Loucy (cell line): ENCODE data around the gene CFAP77.

Experiments
- H2AFZ ChIP-seq: fragments of 200-600 bp; sonication (generic); 2 replicates; pipeline ENCODE4 v1.6.0; 2016; ENCODE audit warnings: antibody characterized with exemption, mild to moderate bottlenecking, low read length, moderate library complexity
- H3F3A ChIP-seq: fragments of 200-600 bp; 2 replicates; pipeline ENCODE4 v1.6.0; 2016; ENCODE audit warnings: antibody characterized with exemption, low read depth, mild to moderate bottlenecking
- H3K27me3 ChIP-seq: fragments of 200-600 bp; sonication (generic); 2 replicates; pipeline ENCODE4 v1.6.1; 2014; ENCODE audit warnings: low read length, mild to moderate bottlenecking; ENCODE audit not compliant: insufficient read depth, poor library complexity, severe bottlenecking
- H3K36me3 ChIP-seq: fragments of 200-600 bp; sonication (generic); 2 replicates; pipeline ENCODE4 v1.6.1; 2016; ENCODE audit warnings: low read length; ENCODE audit not compliant: insufficient read depth
- H3K4me1 ChIP-seq: fragments of 200-600 bp; sonication (generic); 2 replicates; pipeline ENCODE4 v1.5.1; 2014; ENCODE audit warnings: low read length, mild to moderate bottlenecking; ENCODE audit not compliant: insufficient read depth, poor library complexity, severe bottlenecking
- H3K4me2 ChIP-seq: fragments of 200-600 bp; sonication (generic); 2 replicates; pipeline ENCODE4 v1.6.0; 2014; ENCODE audit warnings: antibody characterized with exemption, low read length, low read depth, mild to moderate bottlenecking; ENCODE audit not compliant: poor library complexity, severe bottlenecking
- H3K4me3 ChIP-seq: fragments of 200-600 bp; sonication (generic); 2 replicates; pipeline ENCODE4 v1.5.1; 2014; ENCODE audit warnings: low read length, mild to moderate bottlenecking, mixed read lengths; ENCODE audit not compliant: poor library complexity, severe bottlenecking
- H3K79me2 ChIP-seq: fragments of 200-600 bp; sonication (generic); 2 replicates; pipeline ENCODE4 v1.6.1; 2014; ENCODE audit warnings: low read length; ENCODE audit not compliant: insufficient read depth
- H3K9ac ChIP-seq: fragments of 200-600 bp; sonication (generic); 2 replicates; pipeline ENCODE4 v1.6.0; 2014; ENCODE audit warnings: mild to moderate bottlenecking, low read depth, low read length, moderate library complexity; ENCODE audit not compliant: poor library complexity, severe bottlenecking
- H3K9me2 ChIP-seq: fragments of 200-600 bp; sonication (generic); replicated peaks from 2 replicates; pipeline ENCODE4 v1.6.1; 2016; ENCODE audit warnings: low read depth, low read length, mixed read lengths
- H3K9me3 ChIP-seq: fragments of 200-600 bp; sonication (generic); 2 replicates; pipeline ENCODE4 v1.6.1; 2014; ENCODE audit warnings: mild to moderate bottlenecking, antibody characterized with exemption, low read length, low read depth; ENCODE audit not compliant: insufficient read depth
- H4K20me1 ChIP-seq: fragments of 200-600 bp; sonication (generic); 2 replicates; pipeline ENCODE4 v1.6.0; 2014; ENCODE audit warnings: antibody characterized with exemption, low read length, mild to moderate bottlenecking; ENCODE audit not compliant: insufficient read depth, poor library complexity, severe bottlenecking
- CTCF ChIP-seq: fragments of 200-600 bp; sonication (generic); conservative IDR thresholded peaks from 2 replicates; pipeline ENCODE4 v1.5.1; 2014; ENCODE audit warnings: mild to moderate bottlenecking, antibody characterized with exemption, low read length
- EZH2phosphoT487 ChIP-seq: fragments of 200-600 bp; IDR thresholded peaks from 2 replicates; pipeline ENCODE4 v1.6.1; 2018; ENCODE audit warnings: antibody characterized with exemption, mild to moderate bottlenecking, moderate library complexity, borderline replicate concordance

The CFAP77 gene

GRCh38 chr9:132418726-132419363, 8.8 kb downstream of the CFAP77 start:
- no peaks in the 10 kb centered on the region for H3K36me3 ChIP-seq
- no peak overlapping the region for H3K4me3 ChIP-seq
- TF ChIP-seq CTCF = no peak
- TF ChIP-seq EZH2phosphoT487 = no peak
- H3K9me3 ChIP-seq = no peaks in the 10 kb centered on the region
- no peaks in the 10 kb centered on the region for H4K20me1 ChIP-seq
- no peak overlapping the region for H3K4me2 ChIP-seq
- no peak overlapping the region for H3K9ac ChIP-seq
- no peaks in the 10 kb centered on the region for H3K9me2 ChIP-seq
- no peaks in the 10 kb centered on the region for H3K79me2 ChIP-seq
- no peaks in the 10 kb centered on the region for H3K4me1 ChIP-seq
- H3K27me3 ChIP-seq = no peaks in the 10 kb centered on the region
- no peaks in the 10 kb centered on the region for H3F3A ChIP-seq
- no peak overlapping the region for H2AFZ ChIP-seq

GRCh38 chr9:132422574-132422973, 12.6 kb downstream of the CFAP77 start:
- Histone ChIP-seq H3K36me3 (no peaks in the 10 kb centered on the region), H3K9me3 (no peaks in the 10 kb centered on the region), H3K4me1 (no peaks in the 10 kb centered on the region)

GRCh38 chr9:132423503-132423902, 13.5 kb downstream of the CFAP77 start:
- no peaks in the 10 kb centered on the region for H3F3A ChIP-seq
- no peaks in the 10 kb centered on the region for H3K36me3 ChIP-seq
- no peaks in the 10 kb centered on the region for H3K9me3 ChIP-seq
- H3K4me2 ChIP-seq = no peak overlapping the region
- H3K27me3 ChIP-seq = no peaks in the 10 kb centered on the region
- TF ChIP-seq CTCF = no peak
- TF ChIP-seq EZH2phosphoT487 = no peak
- H3K4me3 ChIP-seq = no peak overlapping the region
- H3K4me1 ChIP-seq = no peaks in the 10 kb centered on the region
- H3K79me2 ChIP-seq = no peaks in the 10 kb centered on the region
- no peaks in the 10 kb centered on the region for H4K20me1 ChIP-seq
- H3K9me2 ChIP-seq = no peaks in the 10 kb centered on the region
- H2AFZ ChIP-seq = no peak overlapping the region
- H3K9ac ChIP-seq = no peak overlapping the region

More at GRCh38 chr9:132422574-132422973, 12.6 kb downstream of the CFAP77 start:
- Histone ChIP-seq H3K4me3 (no peak overlapping the region), H3F3A (no peaks in the 10 kb centered on the region), H3K4me2 (no peak overlapping the region), H3K9ac (no peak overlapping the region), H4K20me1 (no peaks in the 10 kb centered on the region), H2AFZ (no peak overlapping the region), H3K9me2 (no peaks in the 10 kb centered on the region), H3K27me3 (no peaks in the 10 kb centered on the region), H3K79me2 (no peaks in the 10 kb centered on the region)
- TF ChIP-seq EZH2phosphoT487 = no peak
